A549 (cell line): Measurements from ENCODE around the gene TRIM59. TPM values are rescaled to one million over a fixed set of nuclear protein-coding genes. Genes with fewer than 3 reads are reported as not detected.

Experiments
- ATAC-seq, 2 experiments: fragments of 200-7000 bp in 1 of 2; fragments of >200 bp in 1 of 2; cut with Nextera tagmentation in 1 of 2; cut with Tn5 transposase in 1 of 2; 3 replicates each; pipeline versions ENCODE4 v1.8.0 to v1.9.1; 2018 to 2020; ENCODE audit warnings: mild to moderate bottlenecking in 1 of 2, moderate library complexity in 1 of 2
- CTCF ChIA-PET: fragments of 300-600 bp; sonication (Branson Sonifier 250); formaldehyde crosslinking; extraction: SDS; loops from one replicate; lab custom pipeline; 2021; ENCODE audit warnings: antibody characterized with exemption, inconsistent platforms; lab: Yijun Ruan, JAX
- POLR2A ChIA-PET: fragments of 350-600 bp; formaldehyde crosslinking; extraction: SDS; loops from one replicate; lab custom pipeline; 2021; ENCODE audit warnings: antibody characterized with exemption, inconsistent platforms; lab: Yijun Ruan, JAX
- DNase-seq, 2 experiments: peaks; one replicate each; pipeline versions ENCODE4 v3.0.0 to v3.0.0-alpha.2; 2011 to 2016; ENCODE audit warnings: low read depth in 1 of 2, low spot score in 1 of 2
- FAIRE-seq: peaks from 2 replicates; lab custom pipeline; 2011; peaks lifted over from hg19 to GRCh38; lab: Jason Lieb, UNC
- H3K27ac ChIP-seq, 2 experiments: fragments of >200 bp; sonication (Bioruptor Twin); formaldehyde crosslinking; 3 replicates each; pipeline ENCODE4 v1.5.1; 2016 to 2017
- H3K4me1 ChIP-seq: fragments of >200 bp; sonication (Bioruptor Twin); formaldehyde crosslinking; 3 replicates; pipeline ENCODE4 v1.6.1; 2016
- H3K4me2 ChIP-seq: fragments of >200 bp; sonication (Bioruptor Twin); formaldehyde crosslinking; 3 replicates; pipeline ENCODE4 v1.6.1; 2016
- H3K4me3 ChIP-seq: fragments of >200 bp; sonication (Bioruptor Twin); formaldehyde crosslinking; 3 replicates; pipeline ENCODE4 v1.5.1; 2016
- H3K9me3 ChIP-seq: fragments of >200 bp; sonication (Bioruptor Twin); formaldehyde crosslinking; 3 replicates; pipeline ENCODE4 v1.6.1; 2016
- CBX8 ChIP-seq: fragments of 200-600 bp; sonication (generic); IDR thresholded peaks from 2 replicates; pipeline ENCODE4 v1.6.1; 2016
- CTCF ChIP-seq: fragments of >200 bp; sonication (Bioruptor Twin); formaldehyde crosslinking; IDR thresholded peaks from 3 replicates; pipeline ENCODE4 v1.5.1; 2016
- EHF ChIP-seq: fragments of 250-450 bp; sonication (Bioruptor Pico); IDR thresholded peaks from 2 replicates; pipeline ENCODE4 v1.5.0; 2020; ENCODE audit warnings: mild to moderate bottlenecking
- ESRRA ChIP-seq: fragments of 150-350 bp; IDR thresholded peaks from 2 replicates; pipeline ENCODE4 v1.6.1; 2014; ENCODE audit warnings: mild to moderate bottlenecking, low read length, borderline replicate concordance
- HDAC2 ChIP-seq: fragments of 200-600 bp; sonication (generic); IDR thresholded peaks from 2 replicates; pipeline ENCODE4 v1.6.1; 2016
- HES2 ChIP-seq: fragments of >200 bp; sonication (Bioruptor Twin); formaldehyde crosslinking; IDR thresholded peaks from 2 replicates; pipeline ENCODE4 v1.6.1; 2016
- HEYL ChIP-seq: fragments of 250-450 bp; sonication (Bioruptor Pico); IDR thresholded peaks from 2 replicates; pipeline ENCODE4 v1.8.0; 2021; ENCODE audit warnings: mild to moderate bottlenecking, moderate library complexity
- HOXA7 ChIP-seq: fragments of 250-450 bp; sonication (Bioruptor Pico); IDR thresholded peaks from 2 replicates; pipeline ENCODE4 v1.5.0; 2020; ENCODE audit warnings: mild to moderate bottlenecking, moderate library complexity
- MAX ChIP-seq: IDR thresholded peaks from 2 replicates; pipeline ENCODE4 v1.6.1; 2012
- PBX3 ChIP-seq: IDR thresholded peaks from 2 replicates; pipeline ENCODE4 v1.6.1; 2012
- RARB ChIP-seq: fragments of 250-450 bp; sonication (Bioruptor Pico); IDR thresholded peaks from 2 replicates; pipeline ENCODE4 v1.8.0; 2021; ENCODE audit warnings: mild to moderate bottlenecking, moderate library complexity
- RFX5 ChIP-seq: fragments of 450-650 bp; IDR thresholded peaks from 2 replicates; pipeline ENCODE4 v1.7.1; 2014; ENCODE audit warnings: antibody characterized with exemption, mild to moderate bottlenecking, moderate library complexity
- SMC3 ChIP-seq: fragments of >200 bp; sonication (Bioruptor Twin); formaldehyde crosslinking; IDR thresholded peaks from 3 replicates; pipeline ENCODE4 v1.6.1; 2018; ENCODE audit warnings: inconsistent platforms
- ZC3H11A ChIP-seq: fragments of 450-650 bp; IDR thresholded peaks from 2 replicates; pipeline ENCODE4 v1.6.1; 2014; ENCODE audit warnings: antibody characterized with exemption, mild to moderate bottlenecking
- WGBS: methylation state at CpG from one replicate; pipeline ENCODE4 v1.1.6; 2017; ENCODE audit errors: missing lambda C conversion rate; 5-methylcytosine and 5-hydroxymethylcytosine counted together
- polyA plus RNA-seq, 4 experiments: library from polyadenylated mRNA; depleted of rRNA in 3 of 4; stranded (reverse); fragments of >200 nt; fragmentation: RNase III in 1 of 4; extraction: RNeasy Plus Mini Kit Qiagen cat#74134 plus additional on column Dnase treatment in 1 of 4; gene quantifications; 2 replicates in 3 of 4; 3 replicates in 1 of 4; pipeline ENCODE4 v1.2.3, GENCODE V29; 2011 to 2017

The TRIM59 gene
- polyA plus RNA-seq, 2 of the 4 experiments (the other 2 are of a cell fraction), result 10.9 to 12.1 TPM

- ATAC-seq, result no peak
- Histone ChIP-seq H3K9me3 (no peaks in the 10 kb centered on the region), H3K4me1 (peaks cover 16% of the 10 kb centered on the region; the same call in 2 of the 3 replicates), H3K4me2 (no peak overlapping the region), H3K4me3 (no peak overlapping the region), H3K27ac (no peak overlapping the region)
- FAIRE-seq, result peak; percentile 23
- DNase-seq, result no peak
- TF ChIP-seq RFX5 (no peak), ZC3H11A (no peak), HES2 (no peak)
- ChIA-PET POLR2A (interaction anchor here (0.7 kb wide), 1 partner anchor 380 kb away, joined by 4 read pairs; no protein-coding TSS in a partner anchor), CTCF (interaction anchor here (0.7 to 5.8 kb wide), 16 partner anchors 9 to 528 kb away, joined by 3 to 37 read pairs (median 4); partner anchors contain the start of gene C3orf80)
- 60% methylated on average over 1 of the region's 1 CpG for WGBS
These were observed 37.1 kb downstream of the TRIM59 start for GRCh38 chr3:160412477-160412876.

GRCh38 chr3:160409812-160410610 is 39.6 kb downstream of the TRIM59 start:
- DNase-seq, result no peak
- no peak for FAIRE-seq
- POLR2A ChIA-PET, result interaction anchor here (2.2 kb wide), 1 partner anchor 10 kb away, joined by 8 read pairs; the partner anchor contains the start of gene SMC4
- Histone ChIP-seq H3K4me2 (no peak overlapping the region), H3K27ac (no peak overlapping the region), H3K4me3 (no peak overlapping the region), H3K4me1 (peaks cover 28% of the 10 kb centered on the region; the same call in 2 of the 3 replicates), H3K9me3 (no peaks in the 10 kb centered on the region)
- 81% methylated on average over 10 of the region's 10 CpGs for WGBS
- TF ChIP-seq CTCF (no peak), SMC3 (no peak), HDAC2 (no peak), CBX8 (no peak), EHF (CRISPR knock-in tag) (no peak), ESRRA (no peak)
- CTCF ChIA-PET, result interaction anchor here (1.6 to 2.7 kb wide), 3 partner anchors 10 to 378 kb away, joined by 5 to 8 read pairs (median 6); no protein-coding TSS in a partner anchor
- ATAC-seq, result peak in 1 of 2 experiments; percentile 23; a peak in 2 of 6 replicates

- DNase-seq (no peak), FAIRE-seq (no peak), ATAC-seq (no peak)
- POLR2A ChIA-PET, result no interaction called here
- Histone ChIP-seq H3K27ac (peak overlapping the region; percentile 71 to 95), H3K4me1 (peaks cover 24% of the 10 kb centered on the region; the same call in 2 of the 3 replicates), H3K9me3 (no peaks in the 10 kb centered on the region), H3K4me2 (peak overlapping the region; percentile 82), H3K4me3 (peak overlapping the region; percentile 90)
- WGBS, result 26% methylated on average over 7 of the region's 7 CpGs
- TF ChIP-seq RARB (CRISPR knock-in tag) (no peak), HDAC2 (no peak), HEYL (CRISPR knock-in tag) (no peak), PBX3 (no peak), HOXA7 (CRISPR knock-in tag) (no peak), MAX (no peak), RFX5 (no peak)
- CTCF ChIA-PET, result interaction anchor here (1.2 to 2.0 kb wide), 2 partner anchors 9 to 372 kb away, joined by 3 to 6 read pairs; no protein-coding TSS in a partner anchor
These were observed 45.7 kb downstream of the TRIM59 start for GRCh38 chr3:160403796-160404470.
